Lower lobe of right lung (tissue), 2 donors: ENCODE results near the gene FSD2. TPM values are rescaled to one million over a fixed set of nuclear protein-coding genes. Genes with fewer than 3 reads are reported as not detected.

Experiments used
- ATAC-seq, 2 donors: fragments of 200-7000 bp; cut with Tn5 transposase; one replicate each; pipeline ENCODE4 v1.9.1; 2020 to 2022; ENCODE audit warnings: mild to moderate bottlenecking in 2 of 2, moderate library complexity in 2 of 2
- DNase-seq: peaks from one replicate; pipeline ENCODE4 v3.0.0-alpha.2; 2020
- H3K27ac ChIP-seq: fragments of 200-600 bp; one replicate; pipeline ENCODE4 v1.8.0; 2022
- H3K27me3 ChIP-seq: fragments of 200-600 bp; one replicate; pipeline ENCODE4 v1.8.0; 2022; ENCODE audit warnings: low read depth
- H3K36me3 ChIP-seq: fragments of 200-600 bp; one replicate; pipeline ENCODE4 v1.8.0; 2022; ENCODE audit warnings: mild to moderate bottlenecking
- H3K4me1 ChIP-seq: fragments of 200-600 bp; one replicate; pipeline ENCODE4 v1.8.0; 2022
- H3K4me3 ChIP-seq: fragments of 200-600 bp; one replicate; pipeline ENCODE4 v1.8.0; 2022; ENCODE audit warnings: mild to moderate bottlenecking
- H3K9me3 ChIP-seq: fragments of 200-600 bp; one replicate; pipeline ENCODE4 v1.8.0; 2022
- CTCF ChIP-seq: fragments of 200-600 bp; IDR thresholded peaks from one replicate; pipeline ENCODE4 v1.8.0; 2022; ENCODE audit warnings: antibody characterized with exemption, mild to moderate bottlenecking
- intact Hi-C: fragments of 100-400 bp; cut with DNase I; formaldehyde crosslinking; loops from one replicate; pipeline ENCODE4 v1.11.0; 2022
- total RNA-seq: library from RNA; stranded (reverse); fragmentation: NEBNext Ultra II Directional; extraction: Animal tissue kit (Norgen Biotek cat#: 25700); gene quantifications from one replicate; pipeline ENCODE4 v1.2.1, GENCODE V29; 2021
- donor health status: DM: no; HTN: yes; CAD: no; lungs with severe emphysema.

Gene FSD2
- total RNA-seq, 1 donor from 2014 or later: 0.18 TPM

GRCh38 chr15:82798104-82798503 is 7.8 kb downstream of the FSD2 start:
- no peak for TF ChIP-seq CTCF
- H3K4me1 ChIP-seq: no peaks in the 10 kb centered on the region
- intact Hi-C loops: no loop called here
- H3K4me3 ChIP-seq: no peak overlapping the region
- no peaks in the 10 kb centered on the region for H3K27me3 ChIP-seq
- DNase-seq (no peak), ATAC-seq (no peak)
- no peaks in the 10 kb centered on the region for H3K36me3 ChIP-seq
- no peak overlapping the region for H3K27ac ChIP-seq
- H3K9me3 ChIP-seq: no peaks in the 10 kb centered on the region

DNA sequence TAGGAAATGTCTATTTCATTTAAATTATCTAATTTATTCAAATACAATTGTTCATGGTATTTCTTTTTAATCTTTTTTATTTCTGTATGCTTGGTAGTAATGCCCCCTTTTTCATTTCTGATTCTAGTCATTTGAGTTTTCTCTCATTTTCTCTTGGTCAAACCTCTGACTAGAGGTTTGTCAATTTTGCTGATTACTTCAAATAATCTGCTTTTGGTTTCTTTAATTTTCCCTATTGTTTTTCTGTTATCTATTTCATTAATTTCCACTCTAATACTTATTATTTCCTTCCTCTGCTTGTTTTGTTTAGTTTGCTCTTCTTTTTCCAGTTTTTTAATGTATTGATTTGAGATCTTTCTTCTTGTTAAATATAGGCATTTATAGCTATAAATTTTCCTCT is 12.1 kb downstream of the FSD2 start:
- H3K27me3 ChIP-seq: no peaks in the 10 kb centered on the region
- no peak for DNase-seq
- no peaks in the 10 kb centered on the region for H3K36me3 ChIP-seq
- intact Hi-C loops: no loop called here
- no peak overlapping the region for H3K4me3 ChIP-seq
- TF ChIP-seq CTCF: no peak
- ATAC-seq: no peak
- H3K27ac ChIP-seq: no peak overlapping the region
- no peaks in the 10 kb centered on the region for H3K4me1 ChIP-seq
- no peaks in the 10 kb centered on the region for H3K9me3 ChIP-seq

DNA sequence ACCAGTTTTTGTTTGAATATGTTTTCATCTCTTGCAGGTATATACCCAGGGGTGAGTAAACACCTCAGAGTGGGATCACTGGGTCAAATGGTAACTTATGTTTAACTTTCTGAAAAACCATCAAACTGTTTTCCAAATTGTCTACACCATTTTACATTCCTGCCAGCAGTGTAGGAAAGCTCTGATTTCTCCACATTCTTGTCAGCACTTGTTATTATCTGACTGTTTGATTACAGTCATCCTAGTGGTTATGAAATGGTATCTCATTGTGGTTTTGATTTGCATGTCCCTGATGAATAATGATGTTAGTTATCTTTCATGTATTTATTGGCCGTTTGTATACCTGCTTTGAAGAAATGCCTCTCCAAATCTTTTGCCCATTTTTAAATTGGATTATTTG is 13.8 kb downstream of the FSD2 start:
- intact Hi-C loops: no loop called here
- H3K27ac ChIP-seq: no peak overlapping the region
- no peaks in the 10 kb centered on the region for H3K9me3 ChIP-seq
- H3K36me3 ChIP-seq: no peaks in the 10 kb centered on the region
- no peak for DNase-seq
- H3K27me3 ChIP-seq: no peaks in the 10 kb centered on the region
- no peaks in the 10 kb centered on the region for H3K4me1 ChIP-seq
- TF ChIP-seq CTCF: no peak
- H3K4me3 ChIP-seq: no peak overlapping the region
- ATAC-seq: no peak

GRCh38 chr15:82790321-82790720 is 15.5 kb downstream of the FSD2 start:
- ATAC-seq (no peak), DNase-seq (no peak)
- no peak overlapping the region for H3K4me3 ChIP-seq
- no peaks in the 10 kb centered on the region for H3K9me3 ChIP-seq
- no peaks in the 10 kb centered on the region for H3K36me3 ChIP-seq
- no peak overlapping the region for H3K27ac ChIP-seq
- no peak for TF ChIP-seq CTCF
- no peaks in the 10 kb centered on the region for H3K27me3 ChIP-seq
- H3K4me1 ChIP-seq: no peaks in the 10 kb centered on the region
- intact Hi-C loops: no loop called here

DNA sequence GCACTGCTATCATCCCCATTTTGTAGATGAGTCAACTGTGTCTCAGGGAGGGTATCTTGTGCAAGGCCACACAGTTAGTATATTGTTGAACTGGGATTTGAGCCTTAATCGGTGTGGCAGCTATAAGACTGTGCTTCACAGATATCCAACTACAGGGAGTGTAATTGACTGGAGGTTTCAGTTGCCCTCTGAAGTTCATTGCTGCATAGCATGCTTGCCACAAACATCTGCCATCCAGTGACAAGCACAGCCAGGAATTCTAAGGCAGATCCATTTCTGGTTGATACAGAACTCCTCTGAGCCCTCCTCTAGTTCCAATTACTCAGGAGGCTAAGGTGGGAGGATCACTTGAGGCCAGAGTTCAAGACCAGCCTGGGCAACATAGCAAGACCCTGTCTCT is 16.4 kb downstream of the FSD2 start:
- TF ChIP-seq CTCF: no peak
- H3K9me3 ChIP-seq: no peaks in the 10 kb centered on the region
- H3K4me3 ChIP-seq: no peak overlapping the region
- no peaks in the 10 kb centered on the region for H3K36me3 ChIP-seq
- no peak for ATAC-seq
- H3K4me1 ChIP-seq: no peaks in the 10 kb centered on the region
- DNase-seq: no peak
- no peaks in the 10 kb centered on the region for H3K27me3 ChIP-seq
- no peak overlapping the region for H3K27ac ChIP-seq
- intact Hi-C loops: no loop called here

- intact Hi-C loops: no loop called here
- Histone ChIP-seq H3K27me3 (no peaks in the 10 kb centered on the region), H3K36me3 (no peaks in the 10 kb centered on the region), H3K27ac (no peak overlapping the region), H3K4me1 (no peaks in the 10 kb centered on the region), H3K9me3 (no peaks in the 10 kb centered on the region), H3K4me3 (no peak overlapping the region)
- no peak for TF ChIP-seq CTCF
- ATAC-seq (no peak), DNase-seq (no peak)
Measured at GRCh38 chr15:82788496-82788895, 17.4 kb downstream of the FSD2 start.
